Activated B cell treated with CpG ODN at 0.5 μM for 24 hours (primary cell): ENCODE results near the gene GRM7. TPM values are rescaled to one million over a fixed set of nuclear protein-coding genes. Genes with fewer than 3 reads are reported as not detected.

ENCODE experiments used
- ATAC-seq: fragments of 200-7000 bp; cut with Tn5 transposase; one replicate; pipeline ENCODE4 v1.10.0; 2021; ENCODE audit warnings: low read depth, mild to moderate bottlenecking, moderate library complexity
- CTCF ChIA-PET: fragments of 350-600 bp; sonication (Branson Sonifier 250); formaldehyde crosslinking; loops from one replicate; lab custom pipeline; 2021; ENCODE audit warnings: antibody characterized with exemption; lab: Charles Lee
- POLR2A ChIA-PET: fragments of 350-600 bp; sonication (Branson Sonifier 250); formaldehyde crosslinking; loops from one replicate; lab custom pipeline; 2021; ENCODE audit warnings: antibody characterized with exemption; lab: Charles Lee
- DNase-seq: peaks from one replicate; pipeline ENCODE4 v3.0.0; 2022
- H3K27ac Mint-ChIP-seq: one replicate; pipeline ENCODE4 v1.8.0; 2020; ENCODE audit warnings: mixed read lengths
- H3K27me3 Mint-ChIP-seq: one replicate; pipeline ENCODE4 v1.8.0; 2021; ENCODE audit warnings: mixed read lengths
- H3K36me3 Mint-ChIP-seq: one replicate; pipeline ENCODE4 v1.8.0; 2021; ENCODE audit warnings: low read depth, mixed read lengths
- H3K4me1 Mint-ChIP-seq: one replicate; pipeline ENCODE4 v1.8.0; 2021; ENCODE audit warnings: mixed read lengths
- H3K4me3 Mint-ChIP-seq: one replicate; pipeline ENCODE4 v1.8.0; 2020; ENCODE audit warnings: mild to moderate bottlenecking, mixed read lengths
- H3K9me3 Mint-ChIP-seq: one replicate; pipeline ENCODE4 v1.8.0; 2020; ENCODE audit warnings: mixed read lengths
- CTCF ChIP-seq: fragments of 200-600 bp; IDR thresholded peaks from one replicate; pipeline ENCODE4 v1.8.0; 2022; ENCODE audit warnings: antibody characterized with exemption, mild to moderate bottlenecking
- intact Hi-C: fragments of 100-400 bp; cut with micrococcal nuclease; formaldehyde crosslinking; loops from one replicate; pipeline ENCODE4 v1.15.1; 2024
- total RNA-seq: library from RNA; stranded (reverse); gene quantifications from 2 replicates; pipeline ENCODE4 v1.2.3, GENCODE V29; 2022

Gene GRM7
- total RNA-seq, 1 donor from 2014 or later: not detected

GRCh38 chr3:7396534-7396933 is 535.6 kb downstream of the GRM7 start:
- H3K27ac Mint-ChIP-seq: no peak overlapping the region
- no peak for DNase-seq
- CTCF ChIA-PET: no interaction called here
- no peaks in the 10 kb centered on the region for H3K36me3 Mint-ChIP-seq
- H3K9me3 Mint-ChIP-seq: peaks cover 9% of the 10 kb centered on the region
- intact Hi-C loops: no loop called here
- H3K4me3 Mint-ChIP-seq: no peak overlapping the region
- no peak for ATAC-seq
- POLR2A ChIA-PET: no interaction called here
- no peaks in the 10 kb centered on the region for H3K27me3 Mint-ChIP-seq
- TF ChIP-seq CTCF: no peak
- H3K4me1 Mint-ChIP-seq: no peaks in the 10 kb centered on the region

- TF ChIP-seq CTCF: no peak
- ATAC-seq (no peak), DNase-seq (no peak)
- no peak overlapping the region for H3K4me3 Mint-ChIP-seq
- H3K9me3 Mint-ChIP-seq: peaks cover 9% of the 10 kb centered on the region
- ChIA-PET POLR2A (no interaction called here), CTCF (no interaction called here)
- intact Hi-C loops: no loop called here
- H3K4me1 Mint-ChIP-seq: no peaks in the 10 kb centered on the region
- no peaks in the 10 kb centered on the region for H3K36me3 Mint-ChIP-seq
- no peaks in the 10 kb centered on the region for H3K27me3 Mint-ChIP-seq
- H3K27ac Mint-ChIP-seq: no peak overlapping the region
Measured at GRCh38 chr3:7397097-7397496, 536.2 kb downstream of the GRM7 start.

- peaks cover 7% of the 10 kb centered on the region for H3K9me3 Mint-ChIP-seq
- no peak overlapping the region for H3K4me3 Mint-ChIP-seq
- ChIA-PET POLR2A (no interaction called here), CTCF (no interaction called here)
- H3K4me1 Mint-ChIP-seq: no peaks in the 10 kb centered on the region
- intact Hi-C loops: no loop called here
- no peak for TF ChIP-seq CTCF
- no peak for ATAC-seq
- no peaks in the 10 kb centered on the region for H3K36me3 Mint-ChIP-seq
- no peak for DNase-seq
- no peak overlapping the region for H3K27ac Mint-ChIP-seq
- H3K27me3 Mint-ChIP-seq: no peaks in the 10 kb centered on the region
Measured at GRCh38 chr3:7400360-7400759, 539.4 kb downstream of the GRM7 start.

- ChIA-PET POLR2A (no interaction called here), CTCF (no interaction called here)
- H3K36me3 Mint-ChIP-seq: no peaks in the 10 kb centered on the region
- peaks cover 5% of the 10 kb centered on the region for H3K9me3 Mint-ChIP-seq
- no peaks in the 10 kb centered on the region for H3K4me1 Mint-ChIP-seq
- no peak overlapping the region for H3K27ac Mint-ChIP-seq
- no peak for ATAC-seq
- DNase-seq: no peak
- H3K4me3 Mint-ChIP-seq: no peak overlapping the region
- H3K27me3 Mint-ChIP-seq: no peaks in the 10 kb centered on the region
- TF ChIP-seq CTCF: no peak
- intact Hi-C loops: no loop called here
Measured at GRCh38 chr3:7401418-7401817, 540.5 kb downstream of the GRM7 start.

- Mint-ChIP-seq H3K36me3 (no peaks in the 10 kb centered on the region), H3K27ac (no peak overlapping the region), H3K27me3 (no peaks in the 10 kb centered on the region), H3K9me3 (peaks cover 9% of the 10 kb centered on the region), H3K4me3 (no peak overlapping the region), H3K4me1 (no peaks in the 10 kb centered on the region)
- ChIA-PET CTCF (no interaction called here), POLR2A (no interaction called here)
- TF ChIP-seq CTCF: no peak
- DNase-seq (no peak), ATAC-seq (no peak)
- intact Hi-C loops: no loop called here
Measured at GRCh38 chr3:7407107-7407506, 546.2 kb downstream of the GRM7 start.
